HepG2 (cell line): ENCODE data around the gene BRD2. TPM values are rescaled to one million over a fixed set of nuclear protein-coding genes. Genes with fewer than 3 reads are reported as not detected.

Experiments
- ARID2 ChIP-seq: sonication (generic); formaldehyde crosslinking; IDR thresholded peaks from 2 replicates; pipeline ENCODE4 v1.8.1; 2022; ENCODE audit warnings: mild to moderate bottlenecking, missing genetic modification reagents, borderline replicate concordance
- BHLHE40 ChIP-seq: IDR thresholded peaks from 2 replicates; pipeline ENCODE4 v1.6.1; 2011; ENCODE audit warnings: low read length, improper control_type of control experiment
- CHD2 ChIP-seq: IDR thresholded peaks from 2 replicates; pipeline ENCODE4 v1.6.1; 2011; ENCODE audit warnings: low read depth, low read length, improper control_type of control experiment
- CREB1 ChIP-seq, 2 experiments: fragments of 450-650 bp in 1 of 2; IDR thresholded peaks; 2 replicates each; pipeline ENCODE4 v1.6.1; 2016 to 2017; ENCODE audit warnings: control low read depth in 1 of 2, mild to moderate bottlenecking in 1 of 2, missing compliant biosample characterization in 1 of 2, missing genetic modification characterization in 1 of 2
- DDIT3 ChIP-seq: sonication (generic); formaldehyde crosslinking; IDR thresholded peaks from 2 replicates; pipeline ENCODE4 v1.4.0; 2020; ENCODE audit warnings: mild to moderate bottlenecking, missing genetic modification reagents
- FOXJ3 ChIP-seq: sonication (generic); formaldehyde crosslinking; IDR thresholded peaks from 2 replicates; pipeline ENCODE4 v1.4.0; 2020; ENCODE audit warnings: missing genetic modification reagents, mild to moderate bottlenecking, borderline replicate concordance
- GZF1 ChIP-seq: sonication (generic); formaldehyde crosslinking; IDR thresholded peaks from 2 replicates; pipeline ENCODE4 v1.5.1; 2020; ENCODE audit warnings: mild to moderate bottlenecking, missing genetic modification reagents
- MAZ ChIP-seq, 2 experiments: sonication (generic) in 1 of 2; formaldehyde crosslinking in 1 of 2; IDR thresholded peaks; 2 replicates each; pipeline versions ENCODE4 v1.5.0 to v1.6.1; 2012 to 2020; ENCODE audit warnings: low read depth in 2 of 2, mild to moderate bottlenecking in 2 of 2, borderline replicate concordance in 1 of 2, improper control_type of control experiment in 1 of 2, low read length in 1 of 2, missing genetic modification reagents in 1 of 2, moderate library complexity in 1 of 2
- SRY ChIP-seq: sonication (generic); formaldehyde crosslinking; IDR thresholded peaks from 2 replicates; pipeline ENCODE4 v1.8.0; 2022; ENCODE audit warnings: mild to moderate bottlenecking, missing genetic modification reagents
- ZBTB20 ChIP-seq: sonication (generic); formaldehyde crosslinking; IDR thresholded peaks from 2 replicates; pipeline ENCODE4 v1.8.1; 2023; ENCODE audit warnings: missing genetic modification reagents, low read depth, mild to moderate bottlenecking, borderline replicate concordance
- ZFP37 ChIP-seq: sonication (generic); formaldehyde crosslinking; IDR thresholded peaks from 2 replicates; pipeline ENCODE4 v1.4.0; 2020; ENCODE audit warnings: missing genetic modification reagents, borderline replicate concordance
- ZFP91 ChIP-seq: sonication (generic); formaldehyde crosslinking; IDR thresholded peaks from 2 replicates; pipeline ENCODE4 v1.9.0; 2022; ENCODE audit warnings: missing genetic modification reagents, mild to moderate bottlenecking, borderline replicate concordance
- ZNF564 ChIP-seq: sonication (generic); formaldehyde crosslinking; IDR thresholded peaks from 2 replicates; pipeline ENCODE4 v1.8.1; 2023; ENCODE audit warnings: mild to moderate bottlenecking, missing genetic modification reagents
- ZNF891 ChIP-seq: sonication (generic); formaldehyde crosslinking; IDR thresholded peaks from 2 replicates; pipeline ENCODE4 v1.5.0; 2020; ENCODE audit warnings: mild to moderate bottlenecking, missing genetic modification reagents
- ZSCAN12 ChIP-seq: sonication (generic); formaldehyde crosslinking; IDR thresholded peaks from 2 replicates; pipeline ENCODE4 v1.9.0; 2021; ENCODE audit warnings: mild to moderate bottlenecking, missing genetic modification reagents
- polyA plus RNA-seq, 8 experiments: library from polyadenylated mRNA; depleted of rRNA in 3 of 8; stranded (reverse) in 7 of 8; unstranded in 1 of 8; fragments of >200 nt; fragmentation: Illumina TruSeq in 4 of 8; extraction: Trizol in 4 of 8; gene quantifications; 2 replicates each; pipeline versions ENCODE4 v1.2.1 to v1.2.3, GENCODE V29; 2011 to 2016; ENCODE audit warnings: low read depth in 4 of 8, missing spikeins in 1 of 8, mixed read lengths in 1 of 8; ENCODE audit not compliant: insufficient read depth in 1 of 8
- total RNA-seq, 5 experiments: library from RNA; depleted of rRNA; stranded (reverse); fragments of >200 nt; fragmentation: Illumina TruSeq; extraction: Trizol; gene quantifications; 2 replicates each; pipeline ENCODE4 v1.2.3, GENCODE V29; 2016; ENCODE audit warnings: low read depth in 1 of 5
- TF ChIP-seq, protein P1 (sequence below): IDR thresholded peaks from 2 replicates; pipeline ENCODE4 v1.6.1; 2012; ENCODE audit warnings: low read depth, low read length, improper control_type of control experiment
- TF ChIP-seq, protein P2 (sequence below), 2 experiments: sonication (generic) in 1 of 2; formaldehyde crosslinking in 1 of 2; IDR thresholded peaks; 2 replicates each; pipeline versions ENCODE4 v1.4.0 to v1.6.1; 2016 to 2020; ENCODE audit warnings: borderline replicate concordance in 1 of 2, low read depth in 1 of 2, mild to moderate bottlenecking in 1 of 2, missing genetic modification reagents in 1 of 2

BRD2 gene
- total and polyA plus RNA-seq, 2 of the 13 experiments (the other 11 are each of a cell fraction or from before 2014, with no cell fraction given): 143 to 202 TPM

DNA sequence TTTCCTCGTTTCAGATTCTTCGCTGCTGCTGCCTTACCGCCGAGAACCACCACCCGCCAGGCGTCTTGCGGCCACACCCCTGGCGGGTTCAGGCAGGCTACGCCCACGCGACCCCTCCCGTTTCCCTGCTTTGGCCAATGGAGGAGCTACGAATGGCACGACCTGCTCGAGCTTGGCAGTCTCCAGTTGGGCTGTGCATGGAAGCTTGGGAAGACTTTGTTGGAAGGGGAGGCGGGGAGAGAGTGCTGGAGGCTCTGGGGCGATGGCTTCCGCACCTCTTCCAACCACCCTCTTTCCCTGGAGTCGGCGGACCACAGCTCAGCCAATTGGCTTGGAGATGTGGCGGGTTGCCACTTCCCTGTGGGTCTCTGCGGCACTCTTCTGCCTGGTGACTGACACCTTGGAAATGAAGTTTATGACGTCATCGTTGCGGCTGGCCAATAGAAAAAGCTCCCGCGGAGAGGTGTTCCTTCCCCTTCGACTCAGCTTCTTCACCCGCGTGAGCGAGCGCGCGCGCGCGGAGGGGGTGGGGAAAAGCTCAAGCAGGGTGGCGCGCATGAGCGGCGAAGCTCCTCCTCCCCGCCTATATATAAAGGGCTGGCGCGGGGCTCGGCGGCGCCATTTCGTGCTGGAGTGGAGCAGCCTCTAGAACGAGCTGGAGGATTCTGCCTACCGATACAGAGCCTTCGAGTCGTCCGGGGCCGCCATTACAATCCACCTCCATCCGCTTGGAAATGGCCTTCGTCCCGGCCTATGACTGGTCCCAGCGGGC lies 3.4 kb downstream of the BRD2 start (continued):
- TF ChIP-seq ZBTB20 (CRISPR knock-in tag) (no peak; the same call in 1 of the 2 replicates), ZFP91 (CRISPR knock-in tag) (peak; percentile 63; the same call in 1 of the 2 replicates), ZNF564 (CRISPR knock-in tag) (no peak), BHLHE40 (no peak; the same call in 1 of the 2 replicates), ZSCAN12 (CRISPR knock-in tag) (peak; percentile 38; the same call in 1 of the 2 replicates), MAZ (IDR thresholded peaks at IDR 0.05; ENCODE audit: borderline replicate concordance, low read depth, low read length) (peak; percentile 82), MAZ (CRISPR knock-in tag; IDR thresholded peaks at IDR 0.05; ENCODE audit: low read depth) (peak; percentile 77; the same call in 1 of the 2 replicates), ZFP37 (CRISPR knock-in tag) (peak; percentile 89), SRY (peak; percentile 14; the same call in 1 of the 2 replicates), ZNF891 (CRISPR knock-in tag) (no peak), CHD2 (peak; percentile 17; the same call in 1 of the 2 replicates), CREB1 (IDR thresholded peaks at IDR 0.05) (peak; percentile 100), CREB1 (CRISPR knock-in tag; IDR thresholded peaks at IDR 0.05) (no peak), GZF1 (no peak), FOXJ3 (CRISPR knock-in tag) (no peak; the same call in 1 of the 2 replicates), ARID2 (CRISPR knock-in tag) (peak; percentile 12; the same call in 1 of the 2 replicates), DDIT3 (no peak; the same call in 1 of the 2 replicates)
- TF ChIP-seq, protein P1, sequence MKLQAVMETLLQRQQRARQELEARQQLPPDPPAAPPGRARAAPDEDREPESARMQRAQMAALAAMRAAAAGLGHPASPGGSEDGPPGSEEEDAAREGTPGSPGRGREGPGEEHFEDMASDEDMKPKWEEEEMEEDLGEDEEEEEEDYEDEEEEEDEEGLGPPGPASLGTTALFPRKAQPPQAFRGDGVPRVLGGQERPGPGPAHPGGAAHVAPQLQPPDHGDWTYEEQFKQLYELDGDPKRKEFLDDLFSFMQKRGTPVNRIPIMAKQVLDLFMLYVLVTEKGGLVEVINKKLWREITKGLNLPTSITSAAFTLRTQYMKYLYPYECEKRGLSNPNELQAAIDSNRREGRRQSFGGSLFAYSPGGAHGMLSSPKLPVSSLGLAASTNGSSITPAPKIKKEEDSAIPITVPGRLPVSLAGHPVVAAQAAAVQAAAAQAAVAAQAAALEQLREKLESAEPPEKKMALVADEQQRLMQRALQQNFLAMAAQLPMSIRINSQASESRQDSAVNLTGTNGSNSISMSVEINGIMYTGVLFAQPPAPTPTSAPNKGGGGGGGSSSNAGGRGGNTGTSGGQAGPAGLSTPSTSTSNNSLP: peak; percentile 28; the same call in 1 of the 2 replicates
- TF ChIP-seq, protein P2, sequence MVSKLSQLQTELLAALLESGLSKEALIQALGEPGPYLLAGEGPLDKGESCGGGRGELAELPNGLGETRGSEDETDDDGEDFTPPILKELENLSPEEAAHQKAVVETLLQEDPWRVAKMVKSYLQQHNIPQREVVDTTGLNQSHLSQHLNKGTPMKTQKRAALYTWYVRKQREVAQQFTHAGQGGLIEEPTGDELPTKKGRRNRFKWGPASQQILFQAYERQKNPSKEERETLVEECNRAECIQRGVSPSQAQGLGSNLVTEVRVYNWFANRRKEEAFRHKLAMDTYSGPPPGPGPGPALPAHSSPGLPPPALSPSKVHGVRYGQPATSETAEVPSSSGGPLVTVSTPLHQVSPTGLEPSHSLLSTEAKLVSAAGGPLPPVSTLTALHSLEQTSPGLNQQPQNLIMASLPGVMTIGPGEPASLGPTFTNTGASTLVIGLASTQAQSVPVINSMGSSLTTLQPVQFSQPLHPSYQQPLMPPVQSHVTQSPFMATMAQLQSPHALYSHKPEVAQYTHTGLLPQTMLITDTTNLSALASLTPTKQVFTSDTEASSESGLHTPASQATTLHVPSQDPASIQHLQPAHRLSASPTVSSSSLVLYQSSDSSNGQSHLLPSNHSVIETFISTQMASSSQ (IDR thresholded peaks at IDR 0.05; ENCODE audit: low read depth): no peak
- TF ChIP-seq, protein P2 (CRISPR knock-in tag; IDR thresholded peaks at IDR 0.05; ENCODE audit: borderline replicate concordance): peak; percentile 38; the same call in 1 of the 2 replicates
